ENCODE data around the gene OSBPL8.

DNA sequence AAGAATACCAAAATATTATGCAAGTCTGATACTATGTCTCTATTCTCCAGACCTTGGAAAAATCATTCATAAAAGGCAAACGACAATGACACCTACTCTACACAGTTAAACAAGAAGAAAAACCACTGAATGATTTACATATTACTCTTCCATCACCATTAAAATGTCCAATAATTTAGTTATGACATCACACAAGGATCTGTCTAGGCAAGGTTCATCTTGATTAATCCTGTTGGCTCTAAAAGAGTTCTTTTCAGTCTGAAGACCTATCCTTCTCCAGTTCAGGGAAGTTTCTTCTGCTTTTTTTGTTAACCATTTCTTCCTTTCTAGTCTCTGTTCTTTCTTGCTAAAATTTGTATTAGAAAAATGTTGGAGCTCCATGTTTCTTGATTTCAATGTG, 64.0 kb downstream of the OSBPL8 start:
- TF ChIP-seq, protein P1, sequence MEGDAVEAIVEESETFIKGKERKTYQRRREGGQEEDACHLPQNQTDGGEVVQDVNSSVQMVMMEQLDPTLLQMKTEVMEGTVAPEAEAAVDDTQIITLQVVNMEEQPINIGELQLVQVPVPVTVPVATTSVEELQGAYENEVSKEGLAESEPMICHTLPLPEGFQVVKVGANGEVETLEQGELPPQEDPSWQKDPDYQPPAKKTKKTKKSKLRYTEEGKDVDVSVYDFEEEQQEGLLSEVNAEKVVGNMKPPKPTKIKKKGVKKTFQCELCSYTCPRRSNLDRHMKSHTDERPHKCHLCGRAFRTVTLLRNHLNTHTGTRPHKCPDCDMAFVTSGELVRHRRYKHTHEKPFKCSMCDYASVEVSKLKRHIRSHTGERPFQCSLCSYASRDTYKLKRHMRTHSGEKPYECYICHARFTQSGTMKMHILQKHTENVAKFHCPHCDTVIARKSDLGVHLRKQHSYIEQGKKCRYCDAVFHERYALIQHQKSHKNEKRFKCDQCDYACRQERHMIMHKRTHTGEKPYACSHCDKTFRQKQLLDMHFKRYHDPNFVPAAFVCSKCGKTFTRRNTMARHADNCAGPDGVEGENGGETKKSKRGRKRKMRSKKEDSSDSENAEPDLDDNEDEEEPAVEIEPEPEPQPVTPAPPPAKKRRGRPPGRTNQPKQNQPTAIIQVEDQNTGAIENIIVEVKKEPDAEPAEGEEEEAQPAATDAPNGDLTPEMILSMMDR (IDR thresholded peaks at IDR 0.05), result no peak
- no peak for TF ChIP-seq POLR2A (IDR thresholded peaks at IDR 0.05)

Measured in adrenal gland (tissue), 5 donors.